GM12865 (cell line): ENCODE results near the gene ACER3.
A peak's percentile ranks its signal among the peaks of the same experiment; 100 is the strongest.
"Not testable (repeated sequence)": the region's sequence is repeated elsewhere in the genome, so short reads cannot be mapped to it uniquely, and the experiment has no call there.

Experiments used
- DNase-seq: peaks from one replicate; pipeline ENCODE4 v3.0.0; 2010; ENCODE audit warnings: low read depth
- H3K4me3 ChIP-seq: 2 replicates; pipeline ENCODE4 v1.5.1; 2011; ENCODE audit warnings: mild to moderate bottlenecking, low read depth, low read length, control low read depth
- CTCF ChIP-seq: IDR thresholded peaks from 2 replicates; pipeline ENCODE4 v1.5.1; 2011; ENCODE audit warnings: low read length, control low read depth, low read depth, inconsistent platforms; ENCODE audit not compliant: insufficient read depth; ENCODE audit errors: missing control alignments

Gene ACER3

GRCh38 chr11:76856571-76856970, 4.1 kb upstream of the ACER3 start:
- no peak for TF ChIP-seq CTCF
- peak; percentile 16 for DNase-seq
- no peak overlapping the region for H3K4me3 ChIP-seq

- DNase-seq, result peak; percentile 32
- TF ChIP-seq CTCF, result no peak
Observed at GRCh38 chr11:76857781-76858410, 2.8 kb upstream of the ACER3 start.

GRCh38 chr11:76859708-76860227, 950 bp upstream of the ACER3 start:
- no peak overlapping the region for H3K4me3 ChIP-seq
- TF ChIP-seq CTCF, result no peak
- DNase-seq, result no peak

More at GRCh38 chr11:76857781-76858410, 2.8 kb upstream of the ACER3 start:
- no peak overlapping the region for H3K4me3 ChIP-seq

- TF ChIP-seq CTCF, result no peak
Observed at GRCh38 chr11:76861490-76861953, 804 bp downstream of the ACER3 start.

GRCh38 chr11:76862794-76863193, 2.1 kb downstream of the ACER3 start:
- H3K4me3 ChIP-seq, DNase-seq: not testable (repeated sequence)

More at GRCh38 chr11:76861490-76861953, 804 bp downstream of the ACER3 start:
- DNase-seq, result no peak
- peak overlapping the region; percentile 93 for H3K4me3 ChIP-seq

GRCh38 chr11:76863196-76863777, 2.6 kb downstream of the ACER3 start:
- no peak for DNase-seq

More at GRCh38 chr11:76863196-76863777, 2.6 kb downstream of the ACER3 start:
- H3K4me3 ChIP-seq, result no peak overlapping the region
- no peak for TF ChIP-seq CTCF
